ENCODE results near the gene CFAP46. TPM values are rescaled to one million over a fixed set of nuclear protein-coding genes. Genes with fewer than 3 reads are reported as not detected.

Gene CFAP46
- polyA plus RNA-seq, 3 donors, result 0.07 TPM; not detected in 2

DNA sequence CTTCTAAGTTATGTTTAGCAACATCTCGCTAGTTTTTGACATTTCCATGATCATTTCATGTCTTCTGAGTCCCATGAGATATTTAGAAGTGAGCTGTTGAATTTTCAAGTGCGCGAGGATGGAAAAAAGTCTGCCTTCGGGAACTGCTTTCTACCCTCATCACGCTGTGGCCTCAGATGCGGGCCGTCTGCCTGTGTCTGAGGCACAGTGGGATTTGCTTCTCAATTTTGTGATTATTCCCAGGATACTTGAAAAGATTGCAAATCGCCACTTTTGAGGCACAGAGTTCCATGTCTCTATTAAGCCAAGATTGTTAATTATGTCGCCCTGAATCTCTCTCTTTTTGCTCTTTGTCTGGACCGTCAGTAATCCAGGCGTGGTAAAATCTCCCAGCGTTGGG lies 125.7 kb downstream of the CFAP46 start:
- Mint-ChIP-seq H3K27me3 (ENCODE audit: low read depth in 3 of 3) (peaks cover 0 to 10% (median 5%) of the 10 kb centered on the region in 3 donors), H3K4me3 (no peak overlapping the region), H3K36me3 (no peaks in the 10 kb centered on the region), H3K27ac (no peak overlapping the region), H3K4me1 (no peaks in the 10 kb centered on the region), H3K9me3 (peaks cover 0 to 2% (median 0%) of the 10 kb centered on the region in 7 donors)
- no peaks in the 10 kb centered on the region for H3K27me3 ChIP-seq (ENCODE audit: control insufficient read depth in 2 of 2, insufficient read depth in 2 of 2, low read length in 2 of 2)
- 86% methylated on average over 9 of the region's 12 CpGs for WGBS (ENCODE audit: insufficient coverage)
- no peaks in the 10 kb centered on the region for H4K20me1 ChIP-seq (ENCODE audit: insufficient read depth, low read length)
- H3K4me2 ChIP-seq (replicated peaks; ENCODE audit: extremely low read depth, low read length, poor library complexity, severe bottlenecking), result no peak overlapping the region
- H3K79me2 ChIP-seq (ENCODE audit: insufficient read depth, low read length), result no peaks in the 10 kb centered on the region
- H2AFZ ChIP-seq (ENCODE audit: insufficient read depth, low read depth, low read length, poor library complexity, severe bottlenecking), result no peak overlapping the region
- no peak overlapping the region for H3K27ac ChIP-seq (ENCODE audit: low read depth in 1 of 2, low read length in 2 of 2)
- no peaks in the 10 kb centered on the region for H3K36me3 ChIP-seq (replicated peaks in 1 of 2; ENCODE audit: control insufficient read depth in 1 of 2, insufficient read depth in 2 of 2, low read length in 2 of 2)
- TF ChIP-seq, protein P1, sequence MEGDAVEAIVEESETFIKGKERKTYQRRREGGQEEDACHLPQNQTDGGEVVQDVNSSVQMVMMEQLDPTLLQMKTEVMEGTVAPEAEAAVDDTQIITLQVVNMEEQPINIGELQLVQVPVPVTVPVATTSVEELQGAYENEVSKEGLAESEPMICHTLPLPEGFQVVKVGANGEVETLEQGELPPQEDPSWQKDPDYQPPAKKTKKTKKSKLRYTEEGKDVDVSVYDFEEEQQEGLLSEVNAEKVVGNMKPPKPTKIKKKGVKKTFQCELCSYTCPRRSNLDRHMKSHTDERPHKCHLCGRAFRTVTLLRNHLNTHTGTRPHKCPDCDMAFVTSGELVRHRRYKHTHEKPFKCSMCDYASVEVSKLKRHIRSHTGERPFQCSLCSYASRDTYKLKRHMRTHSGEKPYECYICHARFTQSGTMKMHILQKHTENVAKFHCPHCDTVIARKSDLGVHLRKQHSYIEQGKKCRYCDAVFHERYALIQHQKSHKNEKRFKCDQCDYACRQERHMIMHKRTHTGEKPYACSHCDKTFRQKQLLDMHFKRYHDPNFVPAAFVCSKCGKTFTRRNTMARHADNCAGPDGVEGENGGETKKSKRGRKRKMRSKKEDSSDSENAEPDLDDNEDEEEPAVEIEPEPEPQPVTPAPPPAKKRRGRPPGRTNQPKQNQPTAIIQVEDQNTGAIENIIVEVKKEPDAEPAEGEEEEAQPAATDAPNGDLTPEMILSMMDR (IDR thresholded peaks at IDR 0.05), result no peak
- no peak overlapping the region for H3K4me3 ChIP-seq (replicated peaks in 1 of 3; ENCODE audit: low read depth in 2 of 3, low read length in 3 of 3)
- H3K9me3 ChIP-seq (replicated peaks in 1 of 2; ENCODE audit: control insufficient read depth in 1 of 2, insufficient read depth in 1 of 2, low read length in 2 of 2), result peaks cover 2 to 9% of the 10 kb centered on the region in 2 donors
- intact Hi-C loops (cut with micrococcal nuclease), result no loop called here
- H3K9ac ChIP-seq (ENCODE audit: insufficient read depth, low read length, poor library complexity, severe bottlenecking), result no peak overlapping the region
- no peaks in the 10 kb centered on the region for H3K4me1 ChIP-seq (ENCODE audit: control insufficient read depth in 1 of 2, insufficient read depth in 2 of 2, low read length in 2 of 2)
- DNase-seq, result no peak

DNA sequence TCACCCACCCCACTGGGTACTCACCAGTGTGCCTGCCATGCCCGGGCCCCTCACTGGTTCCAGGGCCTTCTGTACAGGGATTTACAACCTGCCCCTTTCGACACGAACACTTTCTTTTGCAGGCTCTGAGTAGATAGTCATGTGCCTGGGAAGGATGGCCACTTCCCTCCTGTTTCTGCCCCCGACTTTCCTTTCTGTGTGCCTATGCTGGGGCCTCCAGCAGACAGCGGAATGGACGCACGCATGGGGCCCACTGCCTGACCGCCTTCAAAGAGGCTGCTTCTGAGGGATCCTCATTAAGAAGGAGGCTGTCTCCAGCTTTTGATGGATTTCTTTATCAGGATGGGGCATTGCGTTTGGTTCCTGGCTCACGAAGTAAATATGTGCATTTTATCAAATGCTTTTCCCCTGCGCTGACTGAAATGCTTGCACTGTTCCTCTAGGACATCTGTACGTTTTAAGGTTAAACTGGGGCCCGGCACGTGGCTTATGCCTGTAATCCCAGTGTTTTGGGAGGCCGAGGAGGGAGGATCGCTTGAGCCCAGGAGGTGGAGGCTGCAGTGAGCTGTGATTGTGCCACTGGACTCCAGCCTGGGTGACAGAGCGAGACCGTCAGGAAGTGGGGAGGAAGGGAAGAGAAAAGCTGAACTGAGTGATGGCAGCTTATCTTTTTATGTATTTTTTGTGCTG lies 127.1 kb downstream of the CFAP46 start:
- Histone ChIP-seq H4K20me1 (ENCODE audit: insufficient read depth, low read length) (no peaks in the 10 kb centered on the region), H3K79me2 (ENCODE audit: insufficient read depth, low read length) (no peaks in the 10 kb centered on the region), H3K36me3 (replicated peaks in 1 of 2; ENCODE audit: control insufficient read depth in 1 of 2, insufficient read depth in 2 of 2, low read length in 2 of 2) (no peaks in the 10 kb centered on the region), H3K9ac (ENCODE audit: insufficient read depth, low read length, poor library complexity, severe bottlenecking) (no peak overlapping the region), H3K4me2 (replicated peaks; ENCODE audit: extremely low read depth, low read length, poor library complexity, severe bottlenecking) (no peak overlapping the region), H3K4me1 (ENCODE audit: control insufficient read depth in 1 of 2, insufficient read depth in 2 of 2, low read length in 2 of 2) (no peaks in the 10 kb centered on the region), H3K27ac (ENCODE audit: low read depth in 1 of 2, low read length in 2 of 2) (no peak overlapping the region), H3K27me3 (ENCODE audit: control insufficient read depth in 2 of 2, insufficient read depth in 2 of 2, low read length in 2 of 2) (no peaks in the 10 kb centered on the region), H2AFZ (ENCODE audit: insufficient read depth, low read depth, low read length, poor library complexity, severe bottlenecking) (no peak overlapping the region), H3K4me3 (replicated peaks in 1 of 3; ENCODE audit: low read depth in 2 of 3, low read length in 3 of 3) (no peak overlapping the region), H3K9me3 (replicated peaks in 1 of 2; ENCODE audit: control insufficient read depth in 1 of 2, insufficient read depth in 1 of 2, low read length in 2 of 2) (no peaks in the 10 kb centered on the region)
- no peaks in the 10 kb centered on the region for H3K4me1 Mint-ChIP-seq
- peak overlapping the region in 1 of 7 donors; percentile 27 for H3K27ac Mint-ChIP-seq
- WGBS (ENCODE audit: insufficient coverage), result 68% methylated on average over 13 of the region's 18 CpGs
- intact Hi-C loops (cut with micrococcal nuclease), result no loop called here
- peaks cover 0 to 2% (median 0%) of the 10 kb centered on the region in 7 donors for H3K9me3 Mint-ChIP-seq
- TF ChIP-seq, protein P1 (IDR thresholded peaks at IDR 0.05), result no peak
- H3K36me3 Mint-ChIP-seq, result no peaks in the 10 kb centered on the region
- peaks cover 0 to 10% (median 7%) of the 10 kb centered on the region in 3 donors for H3K27me3 Mint-ChIP-seq (ENCODE audit: low read depth in 3 of 3)
- DNase-seq, result peak in 1 of 3 donors; percentile 1
- no peak overlapping the region for H3K4me3 Mint-ChIP-seq

Data from CD14-positive monocyte (primary cell).